Fibroblast of lung (primary cell): Measurements from ENCODE around the gene ATXN1.

Experiments
- EZH2 ChIP-seq: IDR thresholded peaks from 2 replicates; pipeline ENCODE4 v1.5.1; 2012; ENCODE audit warnings: low read length, control low read depth, mild to moderate bottlenecking; ENCODE audit errors: missing control alignments
- TF ChIP-seq, protein P1 (sequence below), 2 donors: IDR thresholded peaks in 1 of 2; conservative IDR thresholded peaks in 1 of 2; 1 replicate in 1 of 2; 2 replicates in 1 of 2; pipeline ENCODE4 v1.5.1; 2011 to 2012; ENCODE audit warnings: low read length in 2 of 2, control low read depth in 1 of 2, inconsistent platforms in 1 of 2, low read depth in 1 of 2, mild to moderate bottlenecking in 1 of 2

GRCh38 chr6:16659466-16660156 lies 101.6 kb downstream of the ATXN1 start:
- TF ChIP-seq, protein P1, sequence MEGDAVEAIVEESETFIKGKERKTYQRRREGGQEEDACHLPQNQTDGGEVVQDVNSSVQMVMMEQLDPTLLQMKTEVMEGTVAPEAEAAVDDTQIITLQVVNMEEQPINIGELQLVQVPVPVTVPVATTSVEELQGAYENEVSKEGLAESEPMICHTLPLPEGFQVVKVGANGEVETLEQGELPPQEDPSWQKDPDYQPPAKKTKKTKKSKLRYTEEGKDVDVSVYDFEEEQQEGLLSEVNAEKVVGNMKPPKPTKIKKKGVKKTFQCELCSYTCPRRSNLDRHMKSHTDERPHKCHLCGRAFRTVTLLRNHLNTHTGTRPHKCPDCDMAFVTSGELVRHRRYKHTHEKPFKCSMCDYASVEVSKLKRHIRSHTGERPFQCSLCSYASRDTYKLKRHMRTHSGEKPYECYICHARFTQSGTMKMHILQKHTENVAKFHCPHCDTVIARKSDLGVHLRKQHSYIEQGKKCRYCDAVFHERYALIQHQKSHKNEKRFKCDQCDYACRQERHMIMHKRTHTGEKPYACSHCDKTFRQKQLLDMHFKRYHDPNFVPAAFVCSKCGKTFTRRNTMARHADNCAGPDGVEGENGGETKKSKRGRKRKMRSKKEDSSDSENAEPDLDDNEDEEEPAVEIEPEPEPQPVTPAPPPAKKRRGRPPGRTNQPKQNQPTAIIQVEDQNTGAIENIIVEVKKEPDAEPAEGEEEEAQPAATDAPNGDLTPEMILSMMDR (conservative IDR thresholded peaks at IDR 0.05 in 1 of 2, IDR thresholded peaks at IDR 0.05 in 1 of 2; ENCODE audit: low read depth in 1 of 2, low read length in 2 of 2), result no peak
- TF ChIP-seq EZH2, result no peak
